ENCODE results near the gene AP1M2. TPM values are rescaled to one million over a fixed set of nuclear protein-coding genes. Genes with fewer than 3 reads are reported as not detected.
A peak's percentile ranks its signal among the peaks of the same experiment; 100 is the strongest.

AP1M2 gene
- total RNA-seq, 1 donor from 2014 or later, result 4.5 TPM

- Histone ChIP-seq H3K36me3 (ENCODE audit: insufficient read depth, low read length) (peaks cover 2% of the 10 kb centered on the region), H3K27ac (ENCODE audit: low read depth, low read length) (no peak overlapping the region), H3K9ac (ENCODE audit: low read length) (no peak overlapping the region), H3K4me2 (ENCODE audit: low read length) (no peak overlapping the region), H3K4me3 (ENCODE audit: insufficient read depth, low read depth, low read length) (no peak overlapping the region), H3K79me2 (ENCODE audit: insufficient read depth, low read length) (peaks cover 39% of the 10 kb centered on the region), H3K4me1 (ENCODE audit: insufficient read depth, low read length) (peaks cover 6% of the 10 kb centered on the region), H4K20me1 (ENCODE audit: insufficient read depth, low read length) (peaks cover 6% of the 10 kb centered on the region), H2AFZ (ENCODE audit: low read depth, low read length) (no peak overlapping the region), H3K27me3 (ENCODE audit: insufficient read depth, low read length) (no peaks in the 10 kb centered on the region), H3K9me3 (ENCODE audit: insufficient read depth, low read depth, low read length) (no peaks in the 10 kb centered on the region)
- no peak overlapping the region for H3K27ac Mint-ChIP-seq (ENCODE audit: unreplicated experiment)
- FAIRE-seq (no peak), DNase-seq (ENCODE audit: low read depth) (peak; percentile 26)
- no peak overlapping the region for H3K4me3 Mint-ChIP-seq (ENCODE audit: unreplicated experiment)
- no peaks in the 10 kb centered on the region for H3K27me3 Mint-ChIP-seq (ENCODE audit: low read depth, unreplicated experiment)
- H3K4me1 Mint-ChIP-seq (ENCODE audit: low read depth, unreplicated experiment), result peaks cover 3% of the 10 kb centered on the region
- peaks cover 7% of the 10 kb centered on the region for H3K36me3 Mint-ChIP-seq (ENCODE audit: low read depth, unreplicated experiment)
- TF ChIP-seq CTCF (IDR thresholded peaks at IDR 0.05; ENCODE audit: insufficient read depth, low read depth, low read length), result no peak
- TF ChIP-seq EZH2 (IDR thresholded peaks at IDR 0.05; ENCODE audit: insufficient read depth, low read length), result no peak
- no peaks in the 10 kb centered on the region for H3K9me3 Mint-ChIP-seq (ENCODE audit: unreplicated experiment)
Observed at GRCh38 chr19:10612499-10613119, 25.5 kb upstream of the AP1M2 start.

GRCh38 chr19:10611907-10612306 lies 24.8 kb upstream of the AP1M2 start:
- Mint-ChIP-seq H3K36me3 (ENCODE audit: low read depth, unreplicated experiment) (peaks cover 7% of the 10 kb centered on the region), H3K9me3 (ENCODE audit: unreplicated experiment) (no peaks in the 10 kb centered on the region), H3K27ac (ENCODE audit: unreplicated experiment) (no peak overlapping the region), H3K4me3 (ENCODE audit: unreplicated experiment) (no peak overlapping the region), H3K27me3 (ENCODE audit: low read depth, unreplicated experiment) (no peaks in the 10 kb centered on the region), H3K4me1 (ENCODE audit: low read depth, unreplicated experiment) (no peaks in the 10 kb centered on the region)
- H4K20me1 ChIP-seq (ENCODE audit: insufficient read depth, low read length), result peaks cover 6% of the 10 kb centered on the region
- TF ChIP-seq EZH2 (IDR thresholded peaks at IDR 0.05; ENCODE audit: insufficient read depth, low read length), result no peak
- no peak for TF ChIP-seq CTCF (IDR thresholded peaks at IDR 0.05; ENCODE audit: insufficient read depth, low read depth, low read length)
- H3K27me3 ChIP-seq (ENCODE audit: insufficient read depth, low read length), result no peaks in the 10 kb centered on the region
- H3K4me3 ChIP-seq (ENCODE audit: insufficient read depth, low read depth, low read length), result no peak overlapping the region
- no peak overlapping the region for H3K27ac ChIP-seq (ENCODE audit: low read depth, low read length)
- no peaks in the 10 kb centered on the region for H3K9me3 ChIP-seq (ENCODE audit: insufficient read depth, low read depth, low read length)
- FAIRE-seq (no peak), DNase-seq (ENCODE audit: low read depth) (no peak)
- no peak overlapping the region for H2AFZ ChIP-seq (ENCODE audit: low read depth, low read length)
- no peak overlapping the region for H3K4me2 ChIP-seq (ENCODE audit: low read length)
- H3K4me1 ChIP-seq (ENCODE audit: insufficient read depth, low read length), result no peaks in the 10 kb centered on the region
- H3K79me2 ChIP-seq (ENCODE audit: insufficient read depth, low read length), result peaks cover 39% of the 10 kb centered on the region
- H3K36me3 ChIP-seq (ENCODE audit: insufficient read depth, low read length), result peaks cover 2% of the 10 kb centered on the region
- no peak overlapping the region for H3K9ac ChIP-seq (ENCODE audit: low read length)

DNA sequence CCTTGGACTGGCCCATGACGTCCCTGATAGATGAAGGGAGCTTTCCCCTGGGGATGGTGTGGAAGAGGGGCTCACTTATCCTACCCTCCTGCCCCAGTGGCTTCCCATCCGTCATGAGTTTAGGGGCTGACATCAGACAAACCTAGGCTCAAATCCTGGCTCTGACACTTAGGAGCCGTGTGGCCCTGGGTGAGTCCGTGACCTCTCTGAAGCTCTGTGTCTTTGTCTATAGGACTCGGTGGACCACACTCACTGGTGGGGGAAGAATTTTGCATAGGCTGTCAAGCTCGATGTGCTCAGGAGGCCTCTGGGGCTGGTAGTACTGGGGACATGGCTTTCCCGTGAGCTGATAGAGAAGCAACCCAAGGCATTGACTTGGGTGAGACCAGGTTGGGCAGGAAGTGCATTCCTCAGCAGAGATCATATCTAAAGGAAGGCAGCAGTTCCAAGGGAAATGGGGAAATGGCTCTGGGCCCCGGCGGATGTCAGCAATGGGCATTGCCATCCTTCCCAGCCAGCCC lies 17.4 kb upstream of the AP1M2 start:
- no peaks in the 10 kb centered on the region for H3K9me3 ChIP-seq (ENCODE audit: insufficient read depth, low read depth, low read length)
- DNase-seq (ENCODE audit: low read depth), result no peak
- H3K4me2 ChIP-seq (ENCODE audit: low read length), result peak overlapping the region; percentile 99
- Mint-ChIP-seq H3K4me3 (ENCODE audit: unreplicated experiment) (peak overlapping the region; percentile 87), H3K4me1 (ENCODE audit: low read depth, unreplicated experiment) (peaks cover 9% of the 10 kb centered on the region), H3K27me3 (ENCODE audit: low read depth, unreplicated experiment) (peaks cover 5% of the 10 kb centered on the region), H3K9me3 (ENCODE audit: unreplicated experiment) (no peaks in the 10 kb centered on the region), H3K27ac (ENCODE audit: unreplicated experiment) (no peak overlapping the region), H3K36me3 (ENCODE audit: low read depth, unreplicated experiment) (no peaks in the 10 kb centered on the region)
- H3K36me3 ChIP-seq (ENCODE audit: insufficient read depth, low read length), result no peaks in the 10 kb centered on the region
- FAIRE-seq, result no peak
- H3K27ac ChIP-seq (ENCODE audit: low read depth, low read length), result no peak overlapping the region
- no peak overlapping the region for H2AFZ ChIP-seq (ENCODE audit: low read depth, low read length)
- peaks cover 5% of the 10 kb centered on the region for H3K27me3 ChIP-seq (ENCODE audit: insufficient read depth, low read length)
- TF ChIP-seq EZH2 (IDR thresholded peaks at IDR 0.05; ENCODE audit: insufficient read depth, low read length) (no peak), CTCF (IDR thresholded peaks at IDR 0.05; ENCODE audit: insufficient read depth, low read depth, low read length) (no peak)
- H3K4me3 ChIP-seq (ENCODE audit: insufficient read depth, low read depth, low read length), result no peak overlapping the region
- peaks cover 37% of the 10 kb centered on the region for H3K79me2 ChIP-seq (ENCODE audit: insufficient read depth, low read length)
- no peak overlapping the region for H3K9ac ChIP-seq (ENCODE audit: low read length)
- peaks cover 19% of the 10 kb centered on the region for H3K4me1 ChIP-seq (ENCODE audit: insufficient read depth, low read length)
- H4K20me1 ChIP-seq (ENCODE audit: insufficient read depth, low read length), result peaks cover 10% of the 10 kb centered on the region
